Measurements from ENCODE around the gene ATG101.

ATG101 gene

GRCh38 chr12:52063981-52064649 lies 5.7 kb upstream of the ATG101 start:
- no peak overlapping the region for H3K4me3 ChIP-seq (ENCODE audit: low read length)
- no peaks in the 10 kb centered on the region for H3K27me3 ChIP-seq (ENCODE audit: control insufficient read depth, insufficient read depth, low read length)
- H3K4me1 ChIP-seq (ENCODE audit: control insufficient read depth, insufficient read depth, low read length), result peaks cover 2% of the 10 kb centered on the region
- no peaks in the 10 kb centered on the region for H3K36me3 ChIP-seq (ENCODE audit: control insufficient read depth, insufficient read depth, low read length)
- H3K9ac ChIP-seq (ENCODE audit: low read length), result no peak overlapping the region
- peak overlapping the region; percentile 27 for H3K27ac ChIP-seq (ENCODE audit: low read depth, low read length)

- Histone ChIP-seq H3K27me3 (ENCODE audit: control insufficient read depth, insufficient read depth, low read length) (no peaks in the 10 kb centered on the region), H3K27ac (ENCODE audit: low read depth, low read length) (no peak overlapping the region), H3K9ac (ENCODE audit: low read length) (no peak overlapping the region), H3K36me3 (ENCODE audit: control insufficient read depth, insufficient read depth, low read length) (no peaks in the 10 kb centered on the region), H3K4me1 (ENCODE audit: control insufficient read depth, insufficient read depth, low read length) (peaks cover 9% of the 10 kb centered on the region), H3K4me3 (ENCODE audit: low read length) (no peak overlapping the region)
Observed at GRCh38 chr12:52066346-52067080, 3.3 kb upstream of the ATG101 start.

- Histone ChIP-seq H3K36me3 (ENCODE audit: control insufficient read depth, insufficient read depth, low read length) (no peaks in the 10 kb centered on the region), H3K9ac (ENCODE audit: low read length) (no peak overlapping the region), H3K27me3 (ENCODE audit: control insufficient read depth, insufficient read depth, low read length) (no peaks in the 10 kb centered on the region), H3K4me1 (ENCODE audit: control insufficient read depth, insufficient read depth, low read length) (peaks cover 9% of the 10 kb centered on the region), H3K4me3 (ENCODE audit: low read length) (no peak overlapping the region), H3K27ac (ENCODE audit: low read depth, low read length) (no peak overlapping the region)
Observed at GRCh38 chr12:52067081-52067374, 2.8 kb upstream of the ATG101 start.

GRCh38 chr12:52070185-52070925 lies 577 bp downstream of the ATG101 start:
- H3K9ac ChIP-seq (ENCODE audit: low read length), result peak overlapping the region; percentile 68
- H3K4me3 ChIP-seq (ENCODE audit: low read length), result peak overlapping the region; percentile 94
- peaks cover 15% of the 10 kb centered on the region for H3K36me3 ChIP-seq (ENCODE audit: control insufficient read depth, insufficient read depth, low read length)
- H3K4me1 ChIP-seq (ENCODE audit: control insufficient read depth, insufficient read depth, low read length), result peaks cover 9% of the 10 kb centered on the region
- no peaks in the 10 kb centered on the region for H3K27me3 ChIP-seq (ENCODE audit: control insufficient read depth, insufficient read depth, low read length)
- peak overlapping the region; percentile 88 for H3K27ac ChIP-seq (ENCODE audit: low read depth, low read length)

- Histone ChIP-seq H3K9ac (ENCODE audit: low read length) (no peak overlapping the region), H3K36me3 (ENCODE audit: control insufficient read depth, insufficient read depth, low read length) (peaks cover 38% of the 10 kb centered on the region), H3K4me3 (ENCODE audit: low read length) (no peak overlapping the region), H3K27me3 (ENCODE audit: control insufficient read depth, insufficient read depth, low read length) (no peaks in the 10 kb centered on the region), H3K4me1 (ENCODE audit: control insufficient read depth, insufficient read depth, low read length) (peaks cover 9% of the 10 kb centered on the region), H3K27ac (ENCODE audit: low read depth, low read length) (no peak overlapping the region)
Observed at GRCh38 chr12:52073531-52074381, 4.0 kb downstream of the ATG101 start.

GRCh38 chr12:52074971-52075724 lies 5.4 kb downstream of the ATG101 start:
- no peak overlapping the region for H3K27ac ChIP-seq (ENCODE audit: low read depth, low read length)
- H3K9ac ChIP-seq (ENCODE audit: low read length), result no peak overlapping the region
- H3K27me3 ChIP-seq (ENCODE audit: control insufficient read depth, insufficient read depth, low read length), result no peaks in the 10 kb centered on the region
- H3K4me1 ChIP-seq (ENCODE audit: control insufficient read depth, insufficient read depth, low read length), result peaks cover 5% of the 10 kb centered on the region
- no peak overlapping the region for H3K4me3 ChIP-seq (ENCODE audit: low read length)
- peaks cover 38% of the 10 kb centered on the region for H3K36me3 ChIP-seq (ENCODE audit: control insufficient read depth, insufficient read depth, low read length)

- peaks cover 38% of the 10 kb centered on the region for H3K36me3 ChIP-seq (ENCODE audit: control insufficient read depth, insufficient read depth, low read length)
- no peak overlapping the region for H3K27ac ChIP-seq (ENCODE audit: low read depth, low read length)
- H3K9ac ChIP-seq (ENCODE audit: low read length), result no peak overlapping the region
- H3K4me1 ChIP-seq (ENCODE audit: control insufficient read depth, insufficient read depth, low read length), result no peaks in the 10 kb centered on the region
- no peaks in the 10 kb centered on the region for H3K27me3 ChIP-seq (ENCODE audit: control insufficient read depth, insufficient read depth, low read length)
- H3K4me3 ChIP-seq (ENCODE audit: low read length), result no peak overlapping the region
Observed at GRCh38 chr12:52076811-52077210, 7.0 kb downstream of the ATG101 start.

GRCh38 chr12:52078276-52078675 lies 8.5 kb downstream of the ATG101 start:
- Histone ChIP-seq H3K27ac (ENCODE audit: low read depth, low read length) (no peak overlapping the region), H3K9ac (ENCODE audit: low read length) (no peak overlapping the region), H3K4me3 (ENCODE audit: low read length) (no peak overlapping the region), H3K27me3 (ENCODE audit: control insufficient read depth, insufficient read depth, low read length) (no peaks in the 10 kb centered on the region), H3K36me3 (ENCODE audit: control insufficient read depth, insufficient read depth, low read length) (peaks cover 34% of the 10 kb centered on the region), H3K4me1 (ENCODE audit: control insufficient read depth, insufficient read depth, low read length) (no peaks in the 10 kb centered on the region)

GRCh38 chr12:52079576-52080402 lies 10.0 kb downstream of the ATG101 start, which contains the start of gene SMIM41:
TSS of gene SMIM41 (plus strand) at chr12:52079704. CDS start at chr12:52079780, 76 bp downstream.
- H3K4me1 ChIP-seq (ENCODE audit: control insufficient read depth, insufficient read depth, low read length), result no peaks in the 10 kb centered on the region
- no peak within 1 kb of the TSS for H3K27ac ChIP-seq (ENCODE audit: low read depth, low read length)
- no peak within 1 kb of the TSS for H3K9ac ChIP-seq (ENCODE audit: low read length)
- no peak within 1 kb of the TSS for H3K4me3 ChIP-seq (ENCODE audit: low read length)
- H3K27me3 ChIP-seq (ENCODE audit: control insufficient read depth, insufficient read depth, low read length), result no peaks in the 10 kb centered on the region
- peaks cover 27% of the 10 kb centered on the region for H3K36me3 ChIP-seq (ENCODE audit: control insufficient read depth, insufficient read depth, low read length)

GRCh38 chr12:52080403-52081251 lies 10.8 kb downstream of the ATG101 start:
- Histone ChIP-seq H3K9ac (ENCODE audit: low read length) (no peak overlapping the region), H3K36me3 (ENCODE audit: control insufficient read depth, insufficient read depth, low read length) (peaks cover 21% of the 10 kb centered on the region), H3K27me3 (ENCODE audit: control insufficient read depth, insufficient read depth, low read length) (no peaks in the 10 kb centered on the region), H3K27ac (ENCODE audit: low read depth, low read length) (no peak overlapping the region), H3K4me1 (ENCODE audit: control insufficient read depth, insufficient read depth, low read length) (no peaks in the 10 kb centered on the region), H3K4me3 (ENCODE audit: low read length) (no peak overlapping the region)
